Astrocyte of the spinal cord (primary cell): ENCODE data around the gene DLG4.

Experiments used
- DNase-seq: peaks from one replicate; pipeline ENCODE4 v3.0.0; 2011; ENCODE audit warnings: low read depth, low spot score
- H3K4me3 ChIP-seq: 2 replicates; pipeline ENCODE4 v1.5.1; 2011; ENCODE audit warnings: low read depth, mild to moderate bottlenecking, low read length, moderate library complexity
- CTCF ChIP-seq: IDR thresholded peaks from 2 replicates; pipeline ENCODE4 v1.5.1; 2012; ENCODE audit warnings: low read depth, mild to moderate bottlenecking, low read length, inconsistent platforms
- in situ Hi-C: cut with HindIII; loops from 2 replicates; pipeline ENCODE4 v1.10.0; 2017; ENCODE audit warnings: low sequenced_read_pairs

Gene DLG4

GRCh38 chr17:7207120-7208001, 12.3 kb downstream of the DLG4 start:
- DNase-seq: no peak
- no peak overlapping the region for H3K4me3 ChIP-seq
- TF ChIP-seq CTCF: no peak
- in situ Hi-C loops: no loop called here

GRCh38 chr17:7205561-7205960, 14.1 kb downstream of the DLG4 start:
- no peak for TF ChIP-seq CTCF
- no peak for DNase-seq
- in situ Hi-C loops: no loop called here
- H3K4me3 ChIP-seq: peak overlapping the region; percentile 36

- peak; percentile 86 for DNase-seq
- peak overlapping the region; percentile 36 for H3K4me3 ChIP-seq
- in situ Hi-C loops: no loop called here
- no peak for TF ChIP-seq CTCF
Measured at GRCh38 chr17:7204828-7205461, 14.7 kb downstream of the DLG4 start.

- DNase-seq: no peak
- H3K4me3 ChIP-seq: peak overlapping the region; percentile 36
- TF ChIP-seq CTCF: no peak
- in situ Hi-C loops: no loop called here
Measured at GRCh38 chr17:7204336-7204735, 15.3 kb downstream of the DLG4 start.

GRCh38 chr17:7203391-7203790, 16.2 kb downstream of the DLG4 start:
- no peak overlapping the region for H3K4me3 ChIP-seq
- no peak for DNase-seq
- TF ChIP-seq CTCF: no peak
- in situ Hi-C loops: no loop called here

GRCh38 chr17:7196651-7197401, 22.8 kb downstream of the DLG4 start:
- no peak overlapping the region for H3K4me3 ChIP-seq
- TF ChIP-seq CTCF: no peak
- in situ Hi-C loops: no loop called here
- no peak for DNase-seq
